Measurements from ENCODE around the gene ZNF708.
"Not testable (repeated sequence)": the region's sequence is repeated elsewhere in the genome, so short reads cannot be mapped to it uniquely, and the experiment has no call there.

ZNF708 gene

DNA sequence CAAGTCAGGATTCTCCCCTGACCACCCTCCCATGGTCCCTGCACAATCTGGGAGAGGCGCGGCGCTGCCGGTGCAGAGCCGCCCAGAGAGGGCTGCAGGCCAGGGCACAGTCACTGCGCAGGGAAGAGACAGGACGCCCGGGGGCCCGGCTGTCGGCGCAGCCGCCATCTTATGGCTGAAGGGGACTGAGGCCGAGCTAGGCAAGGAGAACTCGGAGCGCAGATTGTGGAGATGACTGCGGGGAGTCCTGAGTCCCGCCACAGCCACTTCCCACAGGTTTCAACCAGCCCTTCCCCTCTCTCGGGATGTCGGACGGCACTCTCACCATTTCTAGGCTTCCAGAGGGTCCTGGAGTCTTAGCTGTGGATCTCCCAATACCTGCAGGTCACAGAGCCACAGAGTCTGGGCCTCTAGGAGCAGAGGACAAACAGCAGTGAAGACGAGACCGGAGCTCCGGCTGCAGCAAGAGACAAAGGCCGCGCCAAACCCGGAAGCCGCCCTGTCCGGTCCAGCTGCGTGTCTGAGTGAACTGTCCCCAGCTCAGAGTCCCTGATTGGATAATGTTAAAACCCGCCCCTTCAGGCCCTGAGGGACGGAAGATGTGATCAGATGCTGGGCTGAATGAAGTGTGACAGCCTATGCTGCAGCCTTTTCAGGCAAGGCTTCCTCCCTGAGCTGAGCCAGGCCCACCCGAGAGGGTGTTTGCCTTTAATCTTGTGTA lies at the start of gene ZNF708:
ZNF708 (minus strand) TSS at position 526 of the 721 bp plus-strand sequence; CDS start at position 328, 198 bp downstream.
- peak; percentile 92 for DNase-seq

DNA sequence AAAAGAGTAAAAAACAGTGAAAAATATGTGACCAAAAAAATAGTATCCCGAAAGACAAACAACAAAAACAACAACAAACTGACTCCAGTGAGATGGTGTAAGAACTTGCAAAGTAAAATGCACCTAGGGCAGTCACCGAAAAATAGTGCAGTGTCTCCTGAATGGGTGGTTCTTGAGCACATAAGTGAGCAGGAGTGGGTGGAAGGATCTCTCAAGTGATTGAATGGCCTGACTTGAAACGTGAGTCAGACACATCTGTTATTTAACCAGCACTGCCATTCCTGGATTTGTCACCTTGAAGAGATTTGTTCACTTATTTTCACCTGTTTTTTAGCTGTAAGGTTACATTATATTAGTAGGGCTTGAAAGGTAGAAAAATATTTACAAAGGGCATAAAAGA lies 33.1 kb upstream of the ZNF708 start:
- no peak for DNase-seq

DNA sequence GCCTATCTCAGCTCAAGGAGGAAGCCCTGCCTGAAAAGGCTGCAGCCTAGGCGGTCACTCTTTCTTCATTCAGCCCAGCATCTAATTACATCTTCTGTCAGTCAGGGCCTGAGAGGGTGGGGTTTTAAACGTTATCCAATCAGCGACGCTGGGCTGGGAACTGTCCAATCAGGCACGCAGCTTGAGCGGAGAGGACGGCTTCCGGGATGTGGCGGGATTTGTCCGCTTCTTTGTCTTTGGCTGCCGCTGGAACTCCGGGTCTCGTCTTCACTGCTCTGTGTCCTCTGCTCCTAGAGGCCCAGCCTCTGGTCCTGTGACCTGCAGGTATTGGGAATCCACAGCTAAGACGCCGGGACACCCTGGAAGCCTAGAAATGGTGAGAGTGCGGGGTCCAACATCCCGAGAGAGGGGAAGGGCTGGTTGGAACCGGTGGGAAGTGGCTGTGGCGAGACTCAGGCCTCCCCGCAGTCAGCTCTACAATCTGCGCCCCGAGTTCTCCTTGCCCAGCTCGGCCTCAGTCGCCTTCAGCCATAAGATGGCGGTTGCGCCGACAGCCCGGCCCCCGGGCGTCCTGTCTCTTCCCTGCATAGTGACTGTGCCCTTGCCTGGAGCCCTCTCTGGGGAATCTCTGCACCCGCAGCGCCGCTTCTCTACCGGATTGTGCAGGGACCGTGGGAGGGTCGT lies 29.7 kb upstream of the ZNF708 start, which contains the start of gene ZNF738:
ZNF738 (plus strand) TSS at position 233 of the 684 bp plus-strand sequence; CDS start at position 374, 141 bp downstream.
- DNase-seq: peak; percentile 86

DNA sequence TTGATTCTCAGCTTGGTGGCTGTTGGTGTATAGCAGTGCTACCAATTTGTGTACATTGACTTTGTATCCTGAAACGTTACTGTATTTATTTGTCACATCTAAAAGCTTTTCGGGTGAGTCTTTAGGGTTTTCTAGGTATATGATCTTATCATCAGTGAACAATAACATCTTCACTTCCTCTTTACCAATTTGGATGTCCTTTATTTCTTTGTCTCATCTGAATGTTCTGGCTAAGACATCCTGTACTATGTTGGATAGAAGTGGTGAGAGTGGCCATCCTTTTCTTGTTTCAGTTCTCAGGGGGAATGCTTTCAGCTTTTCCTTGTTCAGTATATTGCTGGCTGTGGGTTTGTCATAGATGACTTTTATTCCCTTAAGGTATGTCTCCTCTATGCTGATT lies 23.6 kb upstream of the ZNF708 start:
- DNase-seq: no peak

- not testable (repeated sequence) for DNase-seq
These were observed 15.6 kb upstream of the ZNF708 start for GRCh38 chr19:21344841-21345240.

DNA sequence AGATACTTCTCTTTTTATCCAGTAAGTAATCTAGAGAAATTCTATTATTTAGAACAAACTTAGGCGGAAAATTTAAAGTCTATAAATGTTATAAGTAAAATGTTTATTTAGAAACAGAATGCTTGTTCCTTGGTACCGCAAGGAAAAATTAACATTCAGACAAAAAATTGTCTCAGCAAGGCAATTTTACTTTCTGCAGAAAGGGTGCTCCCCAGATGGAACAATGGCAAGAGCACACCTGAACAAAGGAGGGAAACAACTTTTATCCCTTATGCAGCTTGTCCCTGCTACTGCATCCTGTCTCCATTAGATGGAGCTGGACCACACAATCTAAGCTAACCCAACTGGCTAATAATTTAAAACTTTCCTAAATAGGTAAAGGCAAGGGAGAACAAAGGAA lies 6.5 kb upstream of the ZNF708 start:
- DNase-seq: no peak

DNA sequence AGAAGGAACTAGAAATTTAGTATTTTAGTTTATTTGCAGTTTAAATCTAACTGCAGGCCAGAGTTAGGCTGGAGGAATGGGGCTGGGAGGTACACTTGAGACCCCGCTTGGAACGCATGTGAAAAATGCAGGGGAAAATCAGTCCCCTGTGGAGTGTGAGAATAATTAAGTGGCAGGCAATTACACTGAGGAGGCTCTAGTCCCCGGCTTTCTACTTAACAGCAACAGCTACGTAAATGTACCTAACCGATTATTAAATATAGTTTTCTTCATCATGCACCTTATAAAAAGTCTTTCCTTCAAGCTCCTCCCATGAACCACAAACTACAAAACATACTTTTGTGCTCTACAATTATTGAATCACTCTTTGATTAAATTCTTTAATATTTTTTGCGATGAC lies 804 bp downstream of the ZNF708 start:
- DNase-seq: peak; percentile 20

GRCh38 chr19:21326169-21326568 lies 3.0 kb downstream of the ZNF708 start:
- DNase-seq: no peak

DNA sequence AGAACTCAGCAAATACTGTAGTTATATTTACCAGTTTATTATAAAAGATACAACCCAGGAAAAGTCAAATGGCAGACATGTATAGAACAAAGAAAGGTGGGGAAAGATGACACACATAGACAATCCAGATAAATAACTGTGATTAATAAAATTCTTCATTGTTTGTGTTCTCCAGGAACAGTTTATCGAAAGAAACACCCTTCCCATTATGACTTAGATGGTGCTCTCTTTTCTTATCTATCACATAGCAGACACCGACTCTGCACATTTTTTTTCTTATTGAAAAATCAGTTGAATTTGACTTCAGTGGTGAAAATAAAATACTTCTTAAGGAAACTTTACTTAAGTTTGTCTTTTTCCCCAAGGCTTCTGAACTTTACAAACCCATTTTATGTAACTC lies 6.2 kb downstream of the ZNF708 start:
- DNase-seq: no peak

- DNase-seq: no peak
These were observed 6.7 kb downstream of the ZNF708 start for GRCh38 chr19:21322528-21322927.

GRCh38 chr19:21321996-21322395 lies 7.2 kb downstream of the ZNF708 start:
- DNase-seq: no peak

- DNase-seq: no peak
These were observed 8.1 kb downstream of the ZNF708 start for GRCh38 chr19:21321134-21321533.

DNA sequence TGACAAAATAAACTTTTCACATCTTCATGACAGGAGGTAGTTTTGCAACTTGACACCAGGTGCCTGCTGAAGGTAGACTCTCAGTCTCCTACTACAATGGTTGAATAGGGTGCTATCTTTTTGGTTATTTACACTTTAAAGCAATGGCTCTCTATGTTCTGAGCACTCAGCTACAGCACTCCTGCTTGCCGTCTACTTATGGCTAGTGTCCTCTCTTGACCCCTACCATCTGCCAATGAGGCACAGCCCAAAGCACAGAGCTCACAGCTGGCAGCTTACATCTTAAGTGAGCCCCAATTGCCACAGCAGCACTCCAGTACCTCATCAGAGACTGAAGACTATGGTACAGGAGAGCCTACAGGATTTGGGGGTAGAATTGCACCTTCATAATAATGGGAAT lies 11.4 kb downstream of the ZNF708 start:
- no peak for DNase-seq

- no peak for DNase-seq
These were observed 14.5 kb downstream of the ZNF708 start for GRCh38 chr19:21314676-21315075.

DNA sequence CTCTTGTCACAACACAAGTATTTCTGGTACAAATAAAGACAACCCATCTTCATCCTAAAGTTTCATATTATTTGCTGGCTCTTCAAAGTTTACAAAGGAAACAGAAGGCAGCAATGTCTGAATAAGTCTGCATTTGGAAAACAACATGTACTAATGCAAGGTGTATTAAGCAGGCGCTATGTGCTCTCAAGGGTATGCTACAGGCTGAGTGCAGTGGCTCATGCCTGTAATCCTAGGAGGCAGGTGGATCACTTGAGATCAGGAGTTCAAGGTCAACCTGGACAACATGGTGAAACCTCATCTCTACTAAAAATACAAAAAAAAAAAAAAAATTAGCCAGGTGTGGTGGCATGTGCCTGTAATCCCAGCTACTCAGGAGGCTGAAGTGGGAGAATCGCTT lies 16.4 kb downstream of the ZNF708 start:
- DNase-seq: not testable (repeated sequence)

- DNase-seq: no peak
These were observed 20.4 kb downstream of the ZNF708 start for GRCh38 chr19:21308773-21309172.

- not testable (repeated sequence) for DNase-seq
These were observed 22.2 kb downstream of the ZNF708 start for GRCh38 chr19:21306881-21307479.

DNA sequence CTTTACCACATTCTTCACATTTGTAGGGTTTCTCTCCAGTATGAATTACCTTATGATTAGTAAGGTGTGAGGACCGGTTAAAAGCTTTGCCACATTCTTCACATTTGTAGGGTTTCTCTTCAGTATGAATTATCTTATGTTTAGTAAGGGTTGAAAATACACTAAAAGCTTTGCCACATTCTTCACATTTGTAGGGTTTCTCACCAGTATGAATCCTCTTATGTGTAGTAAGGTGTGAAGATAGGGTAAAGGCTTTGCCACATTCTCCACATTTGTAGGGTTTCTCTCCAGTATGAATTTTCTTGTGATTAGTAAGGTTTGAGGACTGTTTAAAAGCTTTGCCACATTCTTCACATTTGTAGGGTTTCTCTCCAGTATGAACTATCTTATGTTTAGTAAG lies 35.4 kb downstream of the ZNF708 start:
- not testable (repeated sequence) for DNase-seq

GRCh38 chr19:21269813-21270212 lies 59.4 kb downstream of the ZNF708 start:
- DNase-seq: no peak

DNA sequence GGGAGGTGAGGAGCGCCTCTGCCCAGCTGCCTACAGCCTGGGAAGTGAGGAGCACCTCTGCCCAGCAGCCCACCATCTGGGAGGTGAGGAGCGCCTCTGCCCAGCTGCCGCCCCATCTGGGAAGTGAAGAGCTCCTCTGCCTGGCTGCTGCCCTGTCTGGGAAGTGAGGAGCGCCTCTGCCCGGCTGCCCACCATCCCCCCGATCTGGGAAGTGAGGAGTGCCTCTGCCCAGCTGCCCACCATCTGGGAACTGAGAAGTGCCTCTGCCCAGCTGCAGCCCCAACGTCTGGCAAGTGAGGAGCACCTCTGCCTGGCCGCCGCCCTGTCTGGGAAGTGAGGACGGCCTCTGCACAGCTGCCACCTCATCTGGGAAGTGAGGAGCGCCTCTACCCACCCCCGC lies 64.3 kb downstream of the ZNF708 start:
- DNase-seq: no peak

- DNase-seq: no peak
These were observed 64.8 kb downstream of the ZNF708 start for GRCh38 chr19:21264416-21264815.

DNA sequence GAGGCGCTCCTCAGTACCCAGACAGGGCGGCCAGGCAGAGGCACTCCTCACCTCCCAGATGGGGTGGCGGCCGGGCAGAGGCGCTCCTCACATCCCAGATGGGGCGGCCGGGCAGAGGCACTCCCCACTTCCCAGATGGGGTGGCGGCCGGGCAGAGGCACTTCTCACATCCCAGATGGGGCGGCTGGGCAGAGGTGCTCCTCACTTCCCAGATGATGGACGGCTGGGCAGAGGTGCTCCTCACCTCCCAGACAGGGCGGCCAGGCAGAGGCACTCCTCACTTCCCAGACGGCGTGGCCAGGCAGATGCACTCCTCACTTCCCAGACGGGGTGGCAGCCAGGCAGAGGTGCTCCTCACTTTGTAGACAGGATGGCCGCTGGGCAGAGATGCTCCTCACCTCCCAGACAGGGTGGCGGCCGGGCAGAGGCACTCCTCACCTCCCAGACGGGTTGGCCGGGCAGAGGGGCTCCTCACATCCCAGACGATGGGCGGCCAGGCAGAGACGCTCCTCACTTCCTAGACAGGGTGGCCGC lies 68.3 kb downstream of the ZNF708 start:
- not testable (repeated sequence) for DNase-seq

GRCh38 chr19:21260164-21260847 lies 68.9 kb downstream of the ZNF708 start:
- no peak for DNase-seq
